K562 (cell line): Measurements from ENCODE around the gene ACBD4. TPM values are rescaled to one million over a fixed set of nuclear protein-coding genes. Genes with fewer than 3 reads are reported as not detected.
A peak's percentile ranks its signal among the peaks of the same experiment; 100 is the strongest.

ENCODE experiments used
- ATAC-seq: fragments of 200-7000 bp; cut with Tn5 transposase; 3 replicates; pipeline ENCODE4 v1.9.1; 2020; ENCODE audit warnings: moderate library complexity
- BruUV-seq: library from RNA; stranded (reverse); fragments of 400-500 nt; replicated peaks from 2 replicates; lab custom pipeline; 2021; lab: Mats Ljungman, UMichigan
- CTCF ChIA-PET: fragments of 300-600 bp; formaldehyde crosslinking; extraction: SDS; loops from one replicate; lab custom pipeline; 2021; ENCODE audit warnings: low intra/inter-chr PET ratio; lab: Yijun Ruan, JAX
- POLR2A ChIA-PET: fragments of 300-600, 350-650 bp; sonication (Branson Sonifier 250); formaldehyde crosslinking; extraction: SDS; loops from one replicate; lab custom pipeline; 2021; ENCODE audit warnings: antibody characterized with exemption, inconsistent platforms; lab: Yijun Ruan, JAX
- DNase-seq, 4 experiments: peaks; one replicate each; pipeline versions ENCODE4 v3.0.0 to v3.0.0-alpha.2; 2011 to 2018; ENCODE audit warnings: low spot score in 3 of 4, mixed read lengths in 3 of 4; ENCODE audit errors: extremely low read depth in 1 of 4
- FAIRE-seq: peaks from 2 replicates; lab custom pipeline; 2011; peaks lifted over from hg19 to GRCh38; lab: Jason Lieb, UNC
- H2AFZ ChIP-seq: 2 replicates; pipeline ENCODE4 v1.6.0; 2011; ENCODE audit warnings: low read depth, low read length, control low read depth, inconsistent platforms
- H3K27ac ChIP-seq: fragments of 200-600 bp; 3 replicates; pipeline ENCODE4 v1.8.0; 2011; ENCODE audit warnings: low read depth, mild to moderate bottlenecking, control low read depth, inconsistent platforms, low read length, moderate library complexity, mixed read lengths; ENCODE audit errors: extremely low read depth
- H3K27me3 ChIP-seq, 2 experiments: fragments of 300-600 bp in 1 of 2; 2 replicates in 1 of 2; 3 replicates in 1 of 2; pipeline versions ENCODE4 v1.6.0 to v1.8.0; 2011; ENCODE audit warnings: inconsistent platforms in 2 of 2, low read length in 2 of 2, mild to moderate bottlenecking in 1 of 2, mixed read lengths in 1 of 2, moderate library complexity in 1 of 2; ENCODE audit not compliant: control insufficient read depth in 2 of 2, insufficient read depth in 2 of 2
- H3K36me3 ChIP-seq: fragments of 300-600 bp; 3 replicates; pipeline ENCODE4 v1.8.0; 2011; ENCODE audit warnings: mild to moderate bottlenecking, low read length, inconsistent platforms; ENCODE audit not compliant: control insufficient read depth, insufficient read depth
- H3K4me1 ChIP-seq, 2 experiments: fragments of 200-600 bp in 1 of 2; replicated peaks in 1 of 2; 2 replicates in 1 of 2; 3 replicates in 1 of 2; pipeline versions ENCODE4 v1.5.1 to v1.8.0; 2011; ENCODE audit warnings: inconsistent platforms in 2 of 2, low read length in 2 of 2, mild to moderate bottlenecking in 1 of 2, mixed read lengths in 1 of 2, moderate library complexity in 1 of 2; ENCODE audit not compliant: control insufficient read depth in 2 of 2, insufficient read depth in 2 of 2
- H3K4me2 ChIP-seq: 2 replicates; pipeline ENCODE4 v1.6.1; 2011; ENCODE audit warnings: low read length, control low read depth, inconsistent platforms, mixed read lengths; ENCODE audit not compliant: insufficient read depth
- H3K4me3 ChIP-seq: fragments of 200-600 bp; sonication (generic), shearing (Covaris generic); 2 replicates; pipeline ENCODE4 v1.5.1; 2016; ENCODE audit warnings: control low read depth, inconsistent platforms
- H3K79me2 ChIP-seq: fragments of 200-600 bp; 3 replicates; pipeline ENCODE4 v1.8.0; 2011; ENCODE audit warnings: low read length, inconsistent platforms; ENCODE audit not compliant: control insufficient read depth, insufficient read depth
- H3K9ac ChIP-seq, 2 experiments: 2 replicates each; pipeline versions ENCODE4 v1.6.0 to v1.6.1; 2011; ENCODE audit warnings: low read depth in 2 of 2, low read length in 2 of 2, control low read depth in 1 of 2, inconsistent platforms in 1 of 2, mild to moderate bottlenecking in 1 of 2, mixed read lengths in 1 of 2; ENCODE audit not compliant: insufficient read depth in 1 of 2
- H3K9me1 ChIP-seq: one replicate; pipeline ENCODE4 v1.6.0; 2011; ENCODE audit warnings: inconsistent platforms, mild to moderate bottlenecking, low read length, moderate library complexity; ENCODE audit not compliant: control insufficient read depth, insufficient read depth
- H3K9me3 ChIP-seq: replicated peaks from 2 replicates; pipeline ENCODE4 v1.5.1; 2011; ENCODE audit warnings: low read depth, low read length, inconsistent platforms; ENCODE audit not compliant: control insufficient read depth, insufficient read depth
- H4K20me1 ChIP-seq: replicated peaks from 2 replicates; pipeline ENCODE4 v1.6.1; 2011; ENCODE audit warnings: low read length, inconsistent platforms, mixed read lengths; ENCODE audit not compliant: control insufficient read depth, insufficient read depth
- DPF2 ChIP-seq: fragments of 450-650 bp; IDR thresholded peaks from 2 replicates; pipeline ENCODE4 v1.6.1; 2016
- GABPB2 ChIP-seq: fragments of 250-450 bp; sonication (Bioruptor Pico); conservative IDR thresholded peaks from 2 replicates; pipeline ENCODE4 v1.5.1; 2021; ENCODE audit warnings: mild to moderate bottlenecking
- GATAD2A ChIP-seq: fragments of 450-650 bp; IDR thresholded peaks from 2 replicates; pipeline ENCODE4 v1.6.1; 2017
- HNRNPK ChIP-seq: fragments of 200-400 bp; formaldehyde crosslinking; IDR thresholded peaks from one replicate; pipeline ENCODE4 v1.6.1; 2018; ENCODE audit warnings: mild to moderate bottlenecking, low read depth, low read length; ENCODE audit not compliant: poor library complexity, severe bottlenecking
- PHB2 ChIP-seq: fragments of 450-650 bp; IDR thresholded peaks from 2 replicates; pipeline ENCODE4 v1.6.1; 2017; ENCODE audit warnings: low read depth
- RFX5 ChIP-seq: IDR thresholded peaks from 2 replicates; pipeline ENCODE4 v1.6.1; 2011; ENCODE audit warnings: low read depth, mild to moderate bottlenecking, improper control_type of control experiment, low read length
- SMAD3 ChIP-seq: fragments of 450-650 bp; formaldehyde crosslinking; conservative IDR thresholded peaks from 2 replicates; pipeline ENCODE4 v1.4.0; 2020; ENCODE audit warnings: mild to moderate bottlenecking
- SPI1 ChIP-seq: IDR thresholded peaks from 2 replicates; pipeline ENCODE4 v1.6.1; 2011; ENCODE audit warnings: low read depth, low read length, control low read depth, borderline replicate concordance
- TGIF2 ChIP-seq: sonication (generic); formaldehyde crosslinking; IDR thresholded peaks from 2 replicates; pipeline ENCODE4 v1.8.1; 2022; ENCODE audit warnings: mild to moderate bottlenecking, missing genetic modification reagents, moderate library complexity
- ZBTB1 ChIP-seq: sonication (generic); formaldehyde crosslinking; IDR thresholded peaks from 2 replicates; pipeline ENCODE4 v1.8.1; 2023; ENCODE audit warnings: missing genetic modification reagents, low read depth, mild to moderate bottlenecking, borderline replicate concordance
- ZC3H4 ChIP-seq: sonication (generic); formaldehyde crosslinking; IDR thresholded peaks from 2 replicates; pipeline ENCODE4 v1.9.0; 2021; ENCODE audit warnings: missing genetic modification reagents, borderline replicate concordance
- ZNF239 ChIP-seq: fragments of 250-450 bp; sonication (Bioruptor Pico); IDR thresholded peaks from 2 replicates; pipeline ENCODE4 v1.4.0; 2020; ENCODE audit warnings: mild to moderate bottlenecking
- WGBS: fragments of 100-300 bp; shearing (Covaris generic); methylation state at CpG from one replicate; pipeline ENCODE4 v1.1.6; 2016; ENCODE audit warnings: low coverage, mixed read lengths; ENCODE audit not compliant: insufficient coverage; ENCODE audit errors: missing lambda C conversion rate; 5-methylcytosine and 5-hydroxymethylcytosine counted together
- in situ Hi-C: fragments of 300-500 bp; cut with MboI; formaldehyde crosslinking; loops from 4 replicates; pipeline ENCODE4 v1.15.0; 2018; ENCODE audit warnings: inconsistent platforms, mixed read lengths
- intact Hi-C: fragments of 100-400 bp; cut with micrococcal nuclease; formaldehyde crosslinking; loops from 2 replicates; pipeline ENCODE4 v1.14.2; 2022
- polyA plus RNA-seq, 8 experiments: library from polyadenylated mRNA; depleted of rRNA in 4 of 8; stranded (reverse) in 5 of 8; unstranded in 3 of 8; fragments of >200 nt; fragmentation: Nextera tagmentation in 2 of 8; fragmentation: Illumina TruSeq in 1 of 8; extraction: Ambion mirVana in 2 of 8; extraction: Trizol in 1 of 8; gene quantifications; 2 replicates each; pipeline versions ENCODE4 v1.2.1 to v1.2.3, GENCODE V29; 2011 to 2014; ENCODE audit warnings: inconsistent platforms in 1 of 8, missing spikeins in 1 of 8
- total RNA-seq, 7 experiments: library from RNA; depleted of rRNA in 6 of 7; stranded (reverse); fragments of >200 nt in 6 of 7; fragmentation: Illumina TruSeq in 2 of 7; extraction: Trizol in 2 of 7; gene quantifications; 2 replicates each; pipeline versions ENCODE4 v1.2.1 to v1.2.3, GENCODE V29; 2011 to 2021; ENCODE audit warnings: low replicate concordance in 1 of 7

ACBD4 gene
- total and polyA plus RNA-seq, 9 of the 15 experiments (the other 6 are each of a cell fraction or from before 2014, with no cell fraction given) = 0.14 to 6.9 (median 4.6) TPM

DNA sequence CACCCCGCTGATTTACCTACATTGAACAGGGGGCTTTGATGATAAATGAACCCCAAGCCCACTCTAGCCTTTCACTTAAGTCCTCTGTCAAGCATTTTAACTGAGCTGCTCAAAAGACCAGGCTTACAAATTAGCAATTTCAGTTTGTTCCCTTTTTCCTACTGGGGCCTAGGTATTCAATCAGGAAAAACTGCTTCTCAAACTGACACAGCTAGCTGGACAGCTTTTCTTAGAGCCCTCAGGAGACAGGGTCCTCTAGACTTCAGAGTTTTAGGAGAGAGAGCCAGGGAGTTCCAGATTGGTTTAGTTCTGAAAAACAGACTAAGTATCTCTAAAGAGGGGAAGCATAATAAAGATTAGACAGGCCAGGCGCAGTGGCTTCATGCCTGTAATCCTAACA is 20.0 kb downstream of the ACBD4 start:
- peak overlapping the region; percentile 1 to 11; a peak in 1 of 4 replicates for H3K9ac ChIP-seq

DNA sequence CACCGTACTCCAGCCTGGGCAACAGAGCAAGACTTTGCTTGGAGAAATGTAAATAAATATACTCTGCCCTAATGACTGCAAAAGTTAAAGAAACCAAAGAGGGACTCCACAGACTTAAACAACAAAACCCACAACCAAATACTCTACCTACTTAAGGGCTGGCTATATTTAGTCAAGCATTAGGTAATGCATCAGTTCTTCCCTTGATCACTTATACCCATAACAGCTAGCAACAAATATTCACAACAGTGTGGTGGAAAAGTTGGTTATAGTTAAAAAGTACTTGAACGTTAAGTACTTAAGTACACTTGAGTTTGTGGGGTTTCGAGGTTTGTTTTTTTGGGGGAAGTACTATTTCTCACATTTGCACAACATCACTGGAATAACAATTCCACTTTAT is 20.8 kb downstream of the ACBD4 start:
- in situ Hi-C loops = no loop called here
- H3K9me1 ChIP-seq = no peaks in the 10 kb centered on the region
- no peak overlapping the region for H3K4me3 ChIP-seq
- H3K36me3 ChIP-seq = peaks cover 5% of the 10 kb centered on the region; the same call in 2 of the 3 replicates
- H3K79me2 ChIP-seq = peaks cover 44% of the 10 kb centered on the region
- H2AFZ ChIP-seq = no peak overlapping the region
- ChIA-PET POLR2A (interaction anchor here (0.7 to 9.6 kb wide), 2 partner anchors 8 to 743 kb away, joined by 3 to 497 read pairs; partner anchors contain the start of gene HEXIM1), CTCF (no interaction called here)
- no peak overlapping the region for H3K4me2 ChIP-seq
- peaks cover 26 to 32% of the 10 kb centered on the region in 2 experiments for H3K4me1 ChIP-seq
- no peaks in the 10 kb centered on the region for H3K9me3 ChIP-seq
- no peaks in the 10 kb centered on the region for H3K27me3 ChIP-seq
- TF ChIP-seq GATAD2A = no peak
- TF ChIP-seq SPI1 = no peak
- no peak for TF ChIP-seq TGIF2 (CRISPR knock-in tag)
- TF ChIP-seq ZC3H4 (CRISPR knock-in tag) = no peak
- no peak for TF ChIP-seq SMAD3
- no peak for TF ChIP-seq ZNF239 (CRISPR knock-in tag)
- no peak for TF ChIP-seq GABPB2 (CRISPR knock-in tag)
- no peak for TF ChIP-seq HNRNPK
- ATAC-seq (no peak), FAIRE-seq (no peak), DNase-seq (no peak)
- H3K27ac ChIP-seq = no peak overlapping the region
- whole genome bisulfite sequencing = 87% methylated on average over 3 of the region's 3 CpGs
- no TSS peak for BruUV-seq
- no peak overlapping the region for H3K9ac ChIP-seq
- no peaks in the 10 kb centered on the region for H4K20me1 ChIP-seq
- intact Hi-C loops = no loop called here

More for the DNA sequence above, 20.0 kb downstream of the ACBD4 start:
- Histone ChIP-seq H3K4me3 (no peak overlapping the region), H3K9me1 (no peaks in the 10 kb centered on the region), H3K27ac (peak overlapping the region; percentile 45; the same call in 2 of the 3 replicates), H3K9me3 (no peaks in the 10 kb centered on the region), H3K79me2 (peaks cover 44% of the 10 kb centered on the region), H2AFZ (no peak overlapping the region), H3K27me3 (no peaks in the 10 kb centered on the region), H3K36me3 (peaks cover 8% of the 10 kb centered on the region; the same call in 2 of the 3 replicates), H3K4me2 (no peak overlapping the region), H4K20me1 (no peaks in the 10 kb centered on the region), H3K4me1 (peaks cover 21 to 33% of the 10 kb centered on the region in 2 experiments)
- DNase-seq (no peak), FAIRE-seq (no peak), ATAC-seq (no peak)
- no peak for TF ChIP-seq PHB2
- TF ChIP-seq DPF2 = 0 out of 2 replicates have a peak, but pooled peaks have one; percentile 22
- TF ChIP-seq RFX5 = no peak
- no peak for TF ChIP-seq ZBTB1 (CRISPR knock-in tag)
- no TSS peak for BruUV-seq
- 78% methylated on average over 2 of the region's 2 CpGs for WGBS
- ChIA-PET POLR2A (interaction anchor here (0.6 to 0.7 kb wide), 2 partner anchors 206 to 744 kb away, joined by 3 read pairs; no protein-coding TSS in a partner anchor), CTCF (no interaction called here)
- intact Hi-C loops = no loop called here
- in situ Hi-C loops = no loop called here
